ENCODE measurements around the gene SLCO2A1.

Gene SLCO2A1

DNA sequence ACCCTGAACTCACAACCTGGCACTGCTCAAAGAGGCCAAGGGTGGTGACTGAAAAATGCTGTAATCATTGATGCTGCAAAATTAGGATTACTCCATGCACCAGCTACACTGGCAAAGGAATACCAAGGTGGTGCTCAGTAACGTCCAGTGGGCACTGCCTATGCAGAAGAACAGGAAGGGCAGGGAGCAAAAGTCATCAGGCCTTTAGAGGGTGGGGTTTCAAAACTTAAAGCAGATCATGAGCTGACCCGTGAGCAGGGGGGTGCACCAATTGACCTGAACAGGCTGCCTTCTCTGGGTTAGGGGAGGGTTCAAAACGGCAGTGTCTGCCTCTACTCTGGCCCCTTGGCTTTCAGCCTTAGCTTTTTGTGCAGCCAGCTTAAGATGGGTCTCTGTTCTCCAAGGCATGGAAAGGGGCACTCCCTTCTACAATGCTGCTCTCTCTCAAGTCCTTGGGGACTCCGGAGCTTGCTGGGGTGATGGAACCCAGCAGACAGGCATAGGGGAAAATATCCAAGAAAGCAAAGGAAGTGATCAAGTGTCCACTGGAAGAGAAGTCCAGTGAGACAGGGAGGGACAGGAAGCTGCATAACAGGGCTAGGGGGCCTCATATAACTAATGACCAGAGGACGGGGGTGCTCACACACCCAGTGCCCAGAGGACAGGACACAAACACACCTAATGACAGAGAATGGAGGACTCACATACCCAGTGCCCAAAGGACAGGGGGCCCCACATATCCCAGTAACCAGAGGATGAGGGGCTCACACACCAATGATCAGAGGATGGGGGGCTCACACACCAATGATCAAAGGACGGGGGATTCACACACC is 145.5 kb downstream of the SLCO2A1 start:
- DNase-seq (ENCODE audit: low spot score), result peak; percentile 14

- DNase-seq (ENCODE audit: low spot score), result peak; percentile 4
Observed at GRCh38 chr3:133883641-133884040, 146.1 kb downstream of the SLCO2A1 start.

GRCh38 chr3:133882986-133883586 is 146.6 kb downstream of the SLCO2A1 start:
- DNase-seq (ENCODE audit: low spot score), result no peak

- DNase-seq (ENCODE audit: low spot score), result no peak
Observed at GRCh38 chr3:133881939-133882825, 147.5 kb downstream of the SLCO2A1 start.

DNA sequence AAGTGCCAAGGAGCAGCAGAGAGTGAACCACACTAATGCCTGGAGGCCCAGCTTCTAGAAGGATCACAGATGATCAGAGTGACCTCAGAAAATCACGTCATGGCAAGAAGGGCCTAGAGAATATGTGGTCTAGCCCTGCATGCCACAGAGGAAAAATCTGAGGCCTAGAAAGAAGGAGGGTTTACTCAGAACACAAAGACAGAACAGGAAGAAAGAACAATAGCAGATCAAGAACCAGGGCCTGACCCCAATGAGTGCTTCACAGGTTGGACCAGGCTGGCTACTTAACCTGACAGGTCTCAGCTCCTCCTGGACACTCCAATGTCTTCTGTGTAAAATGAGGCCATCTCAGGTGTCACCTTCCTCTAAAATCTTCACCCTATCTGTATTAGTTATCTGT is 148.2 kb downstream of the SLCO2A1 start:
- DNase-seq (ENCODE audit: low spot score), result no peak

GRCh38 chr3:133880886-133881455 is 148.8 kb downstream of the SLCO2A1 start:
- DNase-seq (ENCODE audit: low spot score), result no peak

DNA sequence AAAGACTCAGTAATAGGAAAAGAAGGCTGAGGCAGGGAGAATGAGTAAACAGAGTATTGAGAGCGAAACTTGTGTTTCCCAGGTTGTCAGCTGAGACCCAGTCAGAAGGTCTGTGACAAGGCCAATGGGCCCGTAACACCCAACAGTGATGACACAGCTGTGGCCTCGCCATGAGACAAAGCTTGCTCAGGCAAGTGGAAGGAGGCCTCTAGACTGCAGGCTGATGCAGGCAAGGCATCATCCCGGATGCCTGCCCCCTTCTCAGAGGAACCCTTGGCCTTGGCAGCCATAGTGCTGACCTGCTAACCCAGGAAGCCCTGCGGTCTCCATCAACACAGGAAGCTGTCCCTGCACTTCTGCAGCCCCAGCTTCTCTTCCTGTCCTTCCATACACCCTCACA is 149.4 kb downstream of the SLCO2A1 start:
- DNase-seq (ENCODE audit: low spot score), result no peak

- DNase-seq (ENCODE audit: low spot score), result no peak
Observed at GRCh38 chr3:133878518-133878917, 151.2 kb downstream of the SLCO2A1 start.
